AML-193 (cell line): Measurements from ENCODE around the gene GNAI2.
"Not testable (repeated sequence)": the region's sequence is repeated elsewhere in the genome, so short reads cannot be mapped to it uniquely, and the experiment has no call there.

Experiments
- DNase-seq, 2 experiments: peaks; one replicate each; lab custom pipeline; 2025; lab: John Stamatoyannopoulos, UW

Gene GNAI2

GRCh38 chr3:50245251-50245745, 9.3 kb downstream of the GNAI2 start:
- no peak for DNase-seq

GRCh38 chr3:50245831-50246516, 10.0 kb downstream of the GNAI2 start:
- peak; percentile 88 to 89 for DNase-seq

- DNase-seq = peak; percentile 84 to 86
Observed at GRCh38 chr3:50246517-50246954, 10.5 kb downstream of the GNAI2 start.

- DNase-seq = no peak
Observed at GRCh38 chr3:50248387-50248786, 12.4 kb downstream of the GNAI2 start.

GRCh38 chr3:50249457-50249856, 13.5 kb downstream of the GNAI2 start:
- DNase-seq = no peak

DNA sequence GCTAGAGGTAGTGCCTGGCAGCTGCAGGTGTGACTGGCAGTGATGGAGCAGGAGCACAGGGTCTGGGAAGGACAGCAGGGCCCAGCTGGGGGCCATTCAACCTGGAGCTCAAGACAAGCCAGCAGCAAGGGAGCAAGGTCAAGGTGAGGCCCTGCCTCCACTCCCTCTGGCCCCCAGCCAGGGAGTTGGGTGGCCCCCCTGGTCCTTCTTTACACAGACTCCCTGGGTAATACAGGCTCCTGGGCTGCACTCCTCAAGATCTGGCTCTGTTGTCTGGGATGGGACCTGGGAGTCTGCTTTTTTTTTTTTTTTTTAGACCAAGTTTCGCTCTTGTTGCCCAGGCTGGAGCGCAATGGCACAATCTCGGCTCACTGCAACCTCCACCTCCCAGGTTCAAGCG, 14.5 kb downstream of the GNAI2 start:
- DNase-seq = no peak

DNA sequence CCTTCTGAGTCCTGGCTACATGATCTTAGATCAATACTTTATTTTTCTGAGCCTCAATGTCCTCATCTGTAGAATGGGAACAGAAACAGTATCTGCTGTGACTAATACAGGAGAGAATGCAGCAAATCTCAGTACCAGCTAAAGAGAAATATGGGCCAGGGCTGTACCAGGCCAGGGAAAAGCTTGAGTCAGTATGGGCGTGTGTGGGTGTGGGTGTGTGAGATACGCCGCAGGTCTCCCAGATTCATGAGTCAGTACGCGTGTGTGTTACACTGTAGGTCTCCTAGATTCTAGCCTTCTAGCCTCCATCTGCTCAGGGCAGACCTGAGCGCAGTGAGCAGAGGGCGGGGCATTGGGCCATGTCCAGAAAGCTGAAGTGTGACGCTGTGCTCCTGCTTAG, 15.2 kb downstream of the GNAI2 start:
- no peak for DNase-seq

DNA sequence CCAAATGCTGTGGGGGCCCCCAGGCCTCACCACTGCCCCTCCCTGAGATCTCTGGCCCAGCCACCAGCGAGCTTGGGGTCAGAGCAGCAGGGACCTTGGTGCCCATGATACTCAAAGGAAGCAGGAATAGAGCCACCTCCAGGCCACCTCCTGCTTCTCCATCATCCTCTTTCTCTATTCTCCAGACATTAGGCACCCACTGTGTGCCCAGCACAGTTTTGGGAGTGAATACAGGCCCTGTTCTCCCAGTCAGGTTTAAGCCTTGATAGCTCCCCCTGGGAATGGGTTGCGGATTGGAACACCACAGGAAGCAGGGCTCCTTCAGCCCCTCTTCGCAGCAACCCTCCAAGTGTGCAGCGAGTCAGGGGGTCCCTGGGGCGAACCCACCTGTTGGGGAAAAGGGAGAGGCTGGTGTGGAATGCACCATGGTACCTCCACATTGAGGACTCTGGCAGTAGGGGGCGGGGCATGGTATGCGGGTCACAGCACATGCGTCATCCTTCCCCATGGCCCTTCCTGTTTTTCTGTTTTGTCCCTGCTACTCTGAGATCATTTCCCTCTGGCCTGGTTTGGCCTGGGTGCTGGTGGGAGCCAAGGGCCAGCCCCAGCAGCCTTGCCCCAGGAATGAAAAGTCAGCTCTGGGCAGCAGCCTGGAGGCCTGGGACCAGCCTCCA, 18.7 kb downstream of the GNAI2 start:
- DNase-seq = peak; percentile 14 to 16

- no peak for DNase-seq
Observed at GRCh38 chr3:50255251-50255615, 19.2 kb downstream of the GNAI2 start.

DNA sequence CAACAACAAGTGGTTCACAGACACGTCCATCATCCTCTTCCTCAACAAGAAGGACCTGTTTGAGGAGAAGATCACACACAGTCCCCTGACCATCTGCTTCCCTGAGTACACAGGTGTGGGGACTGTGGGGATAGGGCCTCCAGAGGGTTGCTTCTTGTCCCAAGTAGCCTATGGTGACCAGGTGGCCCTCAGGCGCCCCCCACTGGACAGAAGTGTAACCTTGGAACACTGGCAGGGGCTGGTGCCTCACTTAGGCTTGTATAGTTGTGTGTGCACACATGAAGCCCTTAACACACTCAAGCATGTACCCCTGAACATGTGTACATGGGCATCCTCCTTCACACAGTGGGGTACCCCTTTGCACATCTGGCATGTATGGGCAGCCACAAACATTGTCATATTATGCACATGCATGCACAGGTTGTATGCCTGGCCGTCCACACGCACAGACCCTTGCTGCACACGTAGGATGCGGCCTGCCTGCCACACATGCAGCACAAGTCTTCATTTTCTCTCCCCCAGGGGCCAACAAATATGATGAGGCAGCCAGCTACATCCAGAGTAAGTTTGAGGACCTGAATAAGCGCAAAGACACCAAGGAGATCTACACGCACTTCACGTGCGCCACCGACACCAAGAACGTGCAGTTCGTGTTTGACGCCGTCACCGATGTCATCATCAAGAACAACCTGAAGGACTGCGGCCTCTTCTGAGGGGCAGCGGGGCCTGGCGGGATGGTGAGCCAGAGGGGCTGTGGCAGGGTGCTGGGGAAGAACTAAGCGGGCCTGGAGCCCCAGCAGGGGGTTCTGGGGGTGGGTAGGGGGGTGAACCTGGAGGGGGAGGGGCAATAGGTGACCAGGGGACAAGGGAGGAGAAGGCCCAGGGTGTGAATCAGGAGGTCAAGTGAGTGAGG, 21.2 kb downstream of the GNAI2 start:
- peak in 1 of 2 experiments; percentile 13 for DNase-seq

DNA sequence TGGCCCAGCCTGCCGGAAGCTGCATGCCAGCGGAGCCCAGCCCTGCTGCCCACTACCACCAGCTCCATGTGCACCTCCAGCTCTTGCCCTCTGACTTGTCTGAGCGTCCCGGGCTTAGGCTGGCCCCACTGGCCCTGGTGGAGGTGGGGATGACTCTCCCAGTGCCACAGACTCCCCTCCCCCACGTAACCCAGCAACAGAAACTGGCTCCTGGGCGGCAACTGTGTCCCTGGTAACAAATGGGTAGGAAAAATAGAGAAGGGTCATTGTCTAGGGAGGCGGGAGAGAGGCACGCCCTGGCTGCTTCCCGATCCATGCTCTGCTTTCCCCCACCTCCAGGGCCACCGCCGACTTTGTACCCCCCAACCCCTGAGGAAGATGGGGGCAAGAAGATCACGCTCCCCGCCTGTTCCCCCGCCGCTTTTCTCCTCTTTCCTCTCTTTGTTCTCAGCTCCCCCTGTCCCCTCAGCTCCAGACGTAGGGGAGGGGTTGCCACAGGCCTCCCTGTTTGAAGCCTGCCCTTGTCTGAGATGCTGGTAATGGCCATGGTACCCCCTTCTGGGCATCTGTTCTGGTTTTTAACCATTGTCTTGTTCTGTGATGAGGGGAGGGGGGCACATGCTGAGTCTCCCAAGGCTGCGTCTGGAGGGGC, 22.2 kb downstream of the GNAI2 start:
- no peak for DNase-seq

DNA sequence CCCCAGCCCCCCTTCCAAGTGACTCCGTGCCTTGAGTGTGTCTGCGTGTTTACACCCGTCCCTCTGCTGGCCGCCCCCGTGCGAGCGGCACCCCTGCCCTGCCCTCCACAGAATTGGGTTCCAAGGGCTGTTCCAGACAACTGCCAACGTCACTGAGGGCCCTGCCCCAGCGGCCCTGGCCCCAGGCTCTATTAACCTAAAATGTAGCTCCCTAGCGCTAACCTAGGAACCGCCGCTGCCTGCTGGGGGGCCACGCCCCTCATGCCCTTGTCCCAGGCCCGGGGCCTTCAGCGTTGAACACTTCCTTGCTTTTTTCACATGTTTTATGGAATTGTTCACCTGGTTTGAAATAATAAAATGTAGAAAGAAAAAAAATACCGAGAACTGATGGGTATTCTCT, 23.0 kb downstream of the GNAI2 start:
- no peak for DNase-seq

DNA sequence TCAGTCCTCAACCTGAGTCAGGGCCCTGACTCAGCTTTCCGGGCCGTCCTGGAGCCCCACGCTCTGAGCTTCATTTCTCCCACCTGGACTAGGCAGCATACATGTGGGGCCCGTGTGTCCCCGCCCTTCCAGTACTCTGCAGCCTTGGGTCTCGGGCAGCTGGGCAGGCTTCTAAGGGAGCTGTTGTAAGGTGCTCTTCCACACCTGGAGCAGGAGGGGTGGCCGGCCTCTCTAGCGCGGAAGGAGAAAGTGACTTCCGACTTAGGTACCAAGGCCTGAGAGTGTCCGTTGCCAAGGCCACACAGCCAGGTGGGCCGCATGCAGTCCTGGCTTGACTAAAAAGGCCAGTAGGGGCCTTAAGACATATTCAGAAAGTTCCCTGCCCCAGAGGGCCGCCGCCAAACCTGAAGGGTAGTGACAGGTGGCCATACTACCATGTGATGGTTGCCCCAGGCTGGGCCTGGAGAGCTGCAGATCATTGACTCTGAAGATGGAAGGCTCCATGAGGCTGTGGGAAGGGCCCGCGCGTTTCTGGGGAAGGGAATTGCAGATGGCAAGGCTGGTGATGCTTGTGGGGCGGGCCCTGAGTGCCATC, 23.5 kb downstream of the GNAI2 start:
- DNase-seq = no peak

GRCh38 chr3:50260027-50260941, 24.3 kb downstream of the GNAI2 start:
- DNase-seq = peak; percentile 88 to 91

DNA sequence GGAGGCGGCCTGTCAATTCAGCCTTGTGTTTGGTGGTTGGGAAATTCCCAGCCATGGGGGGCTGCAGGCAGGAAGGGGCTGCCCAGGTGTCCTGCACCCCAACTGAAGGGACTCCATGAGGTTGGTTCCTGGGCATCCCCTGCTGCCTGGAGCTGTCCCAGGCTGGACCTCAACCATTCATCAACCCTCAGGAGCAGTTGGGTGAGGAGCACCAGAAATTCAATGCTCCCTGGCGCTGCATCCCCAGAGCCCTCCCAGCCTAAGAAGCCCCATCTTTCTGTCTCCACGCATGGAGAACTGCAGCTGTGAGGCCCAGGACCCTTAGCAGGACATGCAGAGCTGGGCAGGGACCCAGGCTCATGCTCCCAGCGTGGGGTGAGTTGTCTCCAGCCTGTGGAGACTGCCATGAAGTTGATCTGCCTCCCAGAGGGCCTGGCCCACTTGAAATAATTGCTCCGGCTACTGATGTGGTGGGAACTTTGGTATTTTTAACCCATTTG, 25.0 kb downstream of the GNAI2 start:
- no peak for DNase-seq

DNA sequence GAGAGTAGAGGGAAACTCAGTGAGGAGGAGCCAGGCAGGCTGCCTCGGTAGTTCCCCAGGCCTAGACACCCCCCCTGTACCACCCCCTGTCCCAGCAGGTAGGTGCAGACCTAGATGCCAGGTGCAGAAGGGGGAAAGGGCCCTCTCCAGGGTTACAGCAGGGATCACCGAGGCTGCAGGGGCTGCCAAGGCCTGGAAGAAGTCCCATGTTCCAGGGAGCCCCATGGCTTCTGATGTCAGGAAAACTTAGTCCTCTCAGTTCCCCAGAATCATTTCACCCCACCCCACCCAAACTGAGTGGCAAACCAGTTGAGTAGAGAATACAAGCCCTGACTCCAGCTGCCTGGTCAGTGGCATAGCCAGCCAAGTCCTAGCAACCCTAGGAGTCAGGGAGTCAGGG, 25.5 kb downstream of the GNAI2 start:
- no peak for DNase-seq

GRCh38 chr3:50262200-50262599, 26.2 kb downstream of the GNAI2 start:
- not testable (repeated sequence) for DNase-seq

DNA sequence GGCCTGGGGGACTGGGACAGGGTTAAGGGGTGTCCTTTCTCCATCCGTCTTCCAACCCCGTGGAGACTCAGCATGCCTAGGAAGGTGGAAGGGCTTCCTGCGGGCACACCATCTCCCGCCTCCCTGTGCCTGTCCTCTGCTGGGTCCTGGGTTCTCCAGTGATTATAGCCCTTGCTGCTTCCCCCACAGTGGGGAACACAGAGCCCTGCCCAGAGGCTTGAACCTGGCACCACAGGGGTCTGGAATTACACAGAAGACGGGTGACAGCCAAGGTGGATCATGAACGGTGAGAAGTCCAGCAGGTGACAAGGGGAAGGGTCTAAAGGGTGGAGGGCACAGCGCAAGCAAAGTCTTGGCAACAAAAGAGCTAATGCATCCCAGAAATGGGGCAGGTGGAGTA, 26.8 kb downstream of the GNAI2 start:
- DNase-seq = no peak

- DNase-seq = no peak
Observed at GRCh38 chr3:50263478-50264382, 27.7 kb downstream of the GNAI2 start.
